GM19240 (cell line): ENCODE data around the gene ARHGAP23.

Experiments
- DNase-seq: peaks from one replicate; pipeline ENCODE4 v3.0.0; 2011; ENCODE audit warnings: low spot score; ENCODE audit not compliant: insufficient read length

Gene ARHGAP23

GRCh38 chr17:38544839-38545209 lies 116.6 kb downstream of the ARHGAP23 start:
- DNase-seq: no peak

- no peak for DNase-seq
Measured at GRCh38 chr17:38545531-38546225, 117.4 kb downstream of the ARHGAP23 start.

- no peak for DNase-seq
Measured at GRCh38 chr17:38546396-38546795, 118.1 kb downstream of the ARHGAP23 start.

GRCh38 chr17:38547444-38547843 lies 119.2 kb downstream of the ARHGAP23 start:
- DNase-seq: no peak

GRCh38 chr17:38549285-38549684 lies 121.0 kb downstream of the ARHGAP23 start:
- no peak for DNase-seq

- DNase-seq: no peak
Measured at GRCh38 chr17:38550661-38551060, 122.4 kb downstream of the ARHGAP23 start.

GRCh38 chr17:38551121-38551520 lies 122.9 kb downstream of the ARHGAP23 start:
- DNase-seq: no peak

- DNase-seq: no peak
Measured at GRCh38 chr17:38552343-38552742, 124.1 kb downstream of the ARHGAP23 start.

- DNase-seq: no peak
Measured at GRCh38 chr17:38554430-38555350, 126.4 kb downstream of the ARHGAP23 start.

- no peak for DNase-seq
Measured at GRCh38 chr17:38556239-38556638, 128.0 kb downstream of the ARHGAP23 start.

GRCh38 chr17:38557396-38557795 lies 129.1 kb downstream of the ARHGAP23 start:
- no peak for DNase-seq

- peak; percentile 97 for DNase-seq
Measured at GRCh38 chr17:38557836-38558727, 129.8 kb downstream of the ARHGAP23 start.

- DNase-seq: no peak
Measured at GRCh38 chr17:38558728-38559050, 130.4 kb downstream of the ARHGAP23 start.

- peak; percentile 97 for DNase-seq
Measured at GRCh38 chr17:38559051-38559879, 131.0 kb downstream of the ARHGAP23 start.

GRCh38 chr17:38559880-38560230 lies 131.6 kb downstream of the ARHGAP23 start:
- no peak for DNase-seq

GRCh38 chr17:38560503-38561318 lies 132.4 kb downstream of the ARHGAP23 start:
- DNase-seq: no peak

- DNase-seq: no peak
Measured at GRCh38 chr17:38561416-38562214, 133.4 kb downstream of the ARHGAP23 start.
